GM23338 (cell line): Measurements from ENCODE around the gene PLIN5. TPM values are rescaled to one million over a fixed set of nuclear protein-coding genes. Genes with fewer than 3 reads are reported as not detected.

ENCODE experiments used
- ATAC-seq: fragments of 200-7000 bp; cut with Tn5 transposase; 3 replicates; pipeline ENCODE4 v1.9.1; 2020
- DNase-seq: peaks from one replicate; pipeline ENCODE4 v3.0.0-alpha.2; 2015; ENCODE audit warnings: low spot score
- H2AFZ ChIP-seq: fragments of 200-600 bp; sonication (generic); 2 replicates; pipeline ENCODE4 v1.8.0; 2016; ENCODE audit warnings: antibody characterized with exemption, mild to moderate bottlenecking, moderate library complexity
- H3F3A ChIP-seq: fragments of 200-600 bp; sonication (generic); replicated peaks from 2 replicates; pipeline ENCODE4 v1.8.0; 2017; ENCODE audit warnings: antibody characterized with exemption, mixed run types, low read depth
- H3K27ac ChIP-seq: fragments of 200-600 bp; sonication (generic); 2 replicates; pipeline ENCODE4 v1.6.1; 2016; ENCODE audit warnings: low read depth
- H3K27me3 ChIP-seq: fragments of 200-600 bp; sonication (generic); 2 replicates; pipeline ENCODE4 v1.8.0; 2016; ENCODE audit warnings: mild to moderate bottlenecking, mixed run types, moderate library complexity; ENCODE audit not compliant: insufficient read depth
- H3K36me3 ChIP-seq: fragments of 200-600 bp; sonication (generic); 2 replicates; pipeline ENCODE4 v1.8.0; 2016; ENCODE audit warnings: mild to moderate bottlenecking; ENCODE audit not compliant: insufficient read depth
- H3K4me1 ChIP-seq: fragments of 200-600 bp; sonication (generic); 2 replicates; pipeline ENCODE4 v1.8.0; 2016; ENCODE audit warnings: mild to moderate bottlenecking, moderate library complexity; ENCODE audit not compliant: insufficient read depth
- H3K4me2 ChIP-seq: fragments of 200-600 bp; sonication (generic); 2 replicates; pipeline ENCODE4 v1.7.1; 2017; ENCODE audit warnings: mixed run types
- H3K4me3 ChIP-seq: fragments of 200-600 bp; sonication (generic); 2 replicates; pipeline ENCODE4 v1.6.1; 2016; ENCODE audit warnings: mixed run types
- H3K79me2 ChIP-seq: fragments of 200-600 bp; sonication (generic); replicated peaks from 2 replicates; pipeline ENCODE4 v1.8.0; 2017; ENCODE audit warnings: mild to moderate bottlenecking; ENCODE audit not compliant: insufficient read depth
- H3K9me2 ChIP-seq: fragments of 200-600 bp; sonication (generic); 2 replicates; pipeline ENCODE4 v1.8.0; 2017; ENCODE audit not compliant: insufficient read depth
- H4K20me1 ChIP-seq: fragments of 200-600 bp; sonication (generic); replicated peaks from 2 replicates; pipeline ENCODE4 v1.8.0; 2017; ENCODE audit warnings: mild to moderate bottlenecking; ENCODE audit not compliant: insufficient read depth
- H3K27ac Mint-ChIP-seq: 2 replicates; pipeline ENCODE4 v1.8.0; 2020; ENCODE audit warnings: inconsistent platforms, mild to moderate bottlenecking, moderate library complexity, mixed read lengths
- H3K27me3 Mint-ChIP-seq: 3 replicates; pipeline ENCODE4 v1.8.0; 2022; ENCODE audit warnings: low read depth, mild to moderate bottlenecking, moderate library complexity, mixed read lengths, inconsistent platforms; ENCODE audit not compliant: insufficient read depth, poor library complexity
- H3K36me3 Mint-ChIP-seq: 3 replicates; pipeline ENCODE4 v1.8.0; 2021; ENCODE audit warnings: low read depth, mild to moderate bottlenecking, inconsistent platforms, moderate library complexity, mixed read lengths
- H3K4me1 Mint-ChIP-seq: 3 replicates; pipeline ENCODE4 v1.8.0; 2020; ENCODE audit warnings: mild to moderate bottlenecking, inconsistent platforms, mixed read lengths
- H3K4me3 Mint-ChIP-seq: 3 replicates; pipeline ENCODE4 v1.8.0; 2021; ENCODE audit warnings: moderate library complexity, mild to moderate bottlenecking, inconsistent platforms, mixed read lengths
- H3K9me3 Mint-ChIP-seq: 3 replicates; pipeline ENCODE4 v1.8.0; 2020; ENCODE audit warnings: moderate library complexity, mild to moderate bottlenecking, inconsistent platforms, mixed read lengths
- EZH2 ChIP-seq: fragments of 200-600 bp; sonication (generic); IDR thresholded peaks from one replicate; pipeline ENCODE4 v1.8.0; 2017; ENCODE audit warnings: antibody characterized with exemption, mild to moderate bottlenecking, low read depth; ENCODE audit not compliant: unreplicated experiment
- EZH2phosphoT487 ChIP-seq: fragments of 200-600 bp; sonication (generic); IDR thresholded peaks from one replicate; pipeline ENCODE4 v1.8.1; 2018; ENCODE audit warnings: antibody characterized with exemption; ENCODE audit not compliant: unreplicated experiment
- JUNB ChIP-seq: IDR thresholded peaks from one replicate; pipeline ENCODE4 v1.6.1; 2016; ENCODE audit warnings: antibody characterized with exemption; ENCODE audit not compliant: unreplicated experiment
- NANOG ChIP-seq: IDR thresholded peaks from 2 replicates; pipeline ENCODE4 v1.6.1; 2016; ENCODE audit warnings: antibody characterized with exemption, borderline replicate concordance
- POLR2AphosphoS5 ChIP-seq: IDR thresholded peaks from 2 replicates; pipeline ENCODE4 v1.6.1; 2016; ENCODE audit warnings: antibody characterized with exemption, low read depth
- STAT1 ChIP-seq: IDR thresholded peaks from one replicate; pipeline ENCODE4 v1.6.1; 2016; ENCODE audit warnings: antibody characterized with exemption; ENCODE audit not compliant: unreplicated experiment
- ZNF114 ChIP-seq: fragments of 250-450 bp; sonication (Bioruptor Pico); IDR thresholded peaks from 2 replicates; pipeline ENCODE4 v1.5.0; 2020; ENCODE audit warnings: mild to moderate bottlenecking, moderate library complexity
- polyA plus RNA-seq: library from polyadenylated mRNA; unstranded; fragments of >200 nt; fragmentation: Nextera tagmentation; extraction: Ambion mirVana; gene quantifications from 2 replicates; pipeline ENCODE4 v1.2.1, GENCODE V29; 2016
- total RNA-seq: library from RNA; depleted of rRNA; stranded (reverse); fragments of >200 nt; shearing (Covaris generic); gene quantifications from 2 replicates; pipeline ENCODE4 v1.2.3, GENCODE V29; 2014
- TF ChIP-seq, protein P1 (sequence below), 2 experiments: fragments of 200-600 bp in 1 of 2; sonication (generic) in 1 of 2; conservative IDR thresholded peaks; 2 replicates each; pipeline versions ENCODE4 v1.5.1 to v1.6.1; 2016 to 2017; ENCODE audit warnings: antibody characterized with exemption in 2 of 2, low read depth in 2 of 2, mild to moderate bottlenecking in 2 of 2, moderate library complexity in 1 of 2
- TF ChIP-seq, protein P2 (sequence below): IDR thresholded peaks from 2 replicates; pipeline ENCODE4 v1.6.1; 2016; ENCODE audit warnings: antibody characterized with exemption
- TF ChIP-seq, protein P3 (sequence below): fragments of 250-450 bp; sonication (Bioruptor Pico); IDR thresholded peaks from 2 replicates; pipeline ENCODE4 v1.5.0; 2020; ENCODE audit warnings: mild to moderate bottlenecking, moderate library complexity

PLIN5 gene
- total and polyA plus RNA-seq, 2 experiments from 2014 or later, result 1.9 to 3.5 TPM

DNA sequence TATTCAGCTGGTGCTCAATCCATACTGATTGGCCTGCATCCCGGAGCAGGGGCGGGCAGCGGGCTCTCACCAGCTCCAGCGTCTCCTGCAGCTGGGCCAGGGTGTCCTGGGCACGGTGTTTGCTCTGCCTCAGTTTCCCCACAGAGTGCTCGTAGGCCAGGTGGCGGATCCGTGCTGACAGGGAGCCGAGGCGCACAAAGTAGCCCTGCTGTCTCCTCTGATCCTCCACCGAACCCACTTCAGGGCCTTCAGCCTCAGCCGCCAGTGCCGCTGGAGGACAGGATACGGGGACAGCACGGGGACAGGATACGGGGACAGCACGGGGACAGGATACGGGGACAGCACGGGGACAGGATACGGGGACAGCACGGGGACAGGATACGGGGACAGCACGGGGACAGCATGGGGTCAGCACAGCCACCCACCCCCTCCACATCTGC lies 9.4 kb downstream of the PLIN5 start:
- Histone ChIP-seq H3K4me1 (no peaks in the 10 kb centered on the region), H3K4me2 (no peak overlapping the region), H2AFZ (no peak overlapping the region), H3K9me2 (no peaks in the 10 kb centered on the region), H3F3A (no peaks in the 10 kb centered on the region), H3K79me2 (no peaks in the 10 kb centered on the region), H4K20me1 (no peaks in the 10 kb centered on the region; the same call in 1 of the 2 replicates), H3K27me3 (0 out of 2 replicates have a peak, but pooled peaks cover 6% of the 10 kb centered on the region), H3K36me3 (no peaks in the 10 kb centered on the region), H3K27ac (no peak overlapping the region), H3K4me3 (no peak overlapping the region)
- no peak overlapping the region for H3K27ac Mint-ChIP-seq
- no peaks in the 10 kb centered on the region for H3K36me3 Mint-ChIP-seq
- peaks cover 12% of the 10 kb centered on the region for H3K27me3 Mint-ChIP-seq
- TF ChIP-seq JUNB (no peak), EZH2phosphoT487 (no peak), STAT1 (no peak), NANOG (no peak), EZH2 (no peak), ZNF114 (no peak), POLR2AphosphoS5 (no peak)
- TF ChIP-seq, protein P1, sequence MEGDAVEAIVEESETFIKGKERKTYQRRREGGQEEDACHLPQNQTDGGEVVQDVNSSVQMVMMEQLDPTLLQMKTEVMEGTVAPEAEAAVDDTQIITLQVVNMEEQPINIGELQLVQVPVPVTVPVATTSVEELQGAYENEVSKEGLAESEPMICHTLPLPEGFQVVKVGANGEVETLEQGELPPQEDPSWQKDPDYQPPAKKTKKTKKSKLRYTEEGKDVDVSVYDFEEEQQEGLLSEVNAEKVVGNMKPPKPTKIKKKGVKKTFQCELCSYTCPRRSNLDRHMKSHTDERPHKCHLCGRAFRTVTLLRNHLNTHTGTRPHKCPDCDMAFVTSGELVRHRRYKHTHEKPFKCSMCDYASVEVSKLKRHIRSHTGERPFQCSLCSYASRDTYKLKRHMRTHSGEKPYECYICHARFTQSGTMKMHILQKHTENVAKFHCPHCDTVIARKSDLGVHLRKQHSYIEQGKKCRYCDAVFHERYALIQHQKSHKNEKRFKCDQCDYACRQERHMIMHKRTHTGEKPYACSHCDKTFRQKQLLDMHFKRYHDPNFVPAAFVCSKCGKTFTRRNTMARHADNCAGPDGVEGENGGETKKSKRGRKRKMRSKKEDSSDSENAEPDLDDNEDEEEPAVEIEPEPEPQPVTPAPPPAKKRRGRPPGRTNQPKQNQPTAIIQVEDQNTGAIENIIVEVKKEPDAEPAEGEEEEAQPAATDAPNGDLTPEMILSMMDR (conservative IDR thresholded peaks at IDR 0.05; ENCODE audit: low read depth in 2 of 2), result no peak
- TF ChIP-seq, protein P2, sequence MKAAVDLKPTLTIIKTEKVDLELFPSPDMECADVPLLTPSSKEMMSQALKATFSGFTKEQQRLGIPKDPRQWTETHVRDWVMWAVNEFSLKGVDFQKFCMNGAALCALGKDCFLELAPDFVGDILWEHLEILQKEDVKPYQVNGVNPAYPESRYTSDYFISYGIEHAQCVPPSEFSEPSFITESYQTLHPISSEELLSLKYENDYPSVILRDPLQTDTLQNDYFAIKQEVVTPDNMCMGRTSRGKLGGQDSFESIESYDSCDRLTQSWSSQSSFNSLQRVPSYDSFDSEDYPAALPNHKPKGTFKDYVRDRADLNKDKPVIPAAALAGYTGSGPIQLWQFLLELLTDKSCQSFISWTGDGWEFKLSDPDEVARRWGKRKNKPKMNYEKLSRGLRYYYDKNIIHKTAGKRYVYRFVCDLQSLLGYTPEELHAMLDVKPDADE, result no peak
- TF ChIP-seq, protein P3, sequence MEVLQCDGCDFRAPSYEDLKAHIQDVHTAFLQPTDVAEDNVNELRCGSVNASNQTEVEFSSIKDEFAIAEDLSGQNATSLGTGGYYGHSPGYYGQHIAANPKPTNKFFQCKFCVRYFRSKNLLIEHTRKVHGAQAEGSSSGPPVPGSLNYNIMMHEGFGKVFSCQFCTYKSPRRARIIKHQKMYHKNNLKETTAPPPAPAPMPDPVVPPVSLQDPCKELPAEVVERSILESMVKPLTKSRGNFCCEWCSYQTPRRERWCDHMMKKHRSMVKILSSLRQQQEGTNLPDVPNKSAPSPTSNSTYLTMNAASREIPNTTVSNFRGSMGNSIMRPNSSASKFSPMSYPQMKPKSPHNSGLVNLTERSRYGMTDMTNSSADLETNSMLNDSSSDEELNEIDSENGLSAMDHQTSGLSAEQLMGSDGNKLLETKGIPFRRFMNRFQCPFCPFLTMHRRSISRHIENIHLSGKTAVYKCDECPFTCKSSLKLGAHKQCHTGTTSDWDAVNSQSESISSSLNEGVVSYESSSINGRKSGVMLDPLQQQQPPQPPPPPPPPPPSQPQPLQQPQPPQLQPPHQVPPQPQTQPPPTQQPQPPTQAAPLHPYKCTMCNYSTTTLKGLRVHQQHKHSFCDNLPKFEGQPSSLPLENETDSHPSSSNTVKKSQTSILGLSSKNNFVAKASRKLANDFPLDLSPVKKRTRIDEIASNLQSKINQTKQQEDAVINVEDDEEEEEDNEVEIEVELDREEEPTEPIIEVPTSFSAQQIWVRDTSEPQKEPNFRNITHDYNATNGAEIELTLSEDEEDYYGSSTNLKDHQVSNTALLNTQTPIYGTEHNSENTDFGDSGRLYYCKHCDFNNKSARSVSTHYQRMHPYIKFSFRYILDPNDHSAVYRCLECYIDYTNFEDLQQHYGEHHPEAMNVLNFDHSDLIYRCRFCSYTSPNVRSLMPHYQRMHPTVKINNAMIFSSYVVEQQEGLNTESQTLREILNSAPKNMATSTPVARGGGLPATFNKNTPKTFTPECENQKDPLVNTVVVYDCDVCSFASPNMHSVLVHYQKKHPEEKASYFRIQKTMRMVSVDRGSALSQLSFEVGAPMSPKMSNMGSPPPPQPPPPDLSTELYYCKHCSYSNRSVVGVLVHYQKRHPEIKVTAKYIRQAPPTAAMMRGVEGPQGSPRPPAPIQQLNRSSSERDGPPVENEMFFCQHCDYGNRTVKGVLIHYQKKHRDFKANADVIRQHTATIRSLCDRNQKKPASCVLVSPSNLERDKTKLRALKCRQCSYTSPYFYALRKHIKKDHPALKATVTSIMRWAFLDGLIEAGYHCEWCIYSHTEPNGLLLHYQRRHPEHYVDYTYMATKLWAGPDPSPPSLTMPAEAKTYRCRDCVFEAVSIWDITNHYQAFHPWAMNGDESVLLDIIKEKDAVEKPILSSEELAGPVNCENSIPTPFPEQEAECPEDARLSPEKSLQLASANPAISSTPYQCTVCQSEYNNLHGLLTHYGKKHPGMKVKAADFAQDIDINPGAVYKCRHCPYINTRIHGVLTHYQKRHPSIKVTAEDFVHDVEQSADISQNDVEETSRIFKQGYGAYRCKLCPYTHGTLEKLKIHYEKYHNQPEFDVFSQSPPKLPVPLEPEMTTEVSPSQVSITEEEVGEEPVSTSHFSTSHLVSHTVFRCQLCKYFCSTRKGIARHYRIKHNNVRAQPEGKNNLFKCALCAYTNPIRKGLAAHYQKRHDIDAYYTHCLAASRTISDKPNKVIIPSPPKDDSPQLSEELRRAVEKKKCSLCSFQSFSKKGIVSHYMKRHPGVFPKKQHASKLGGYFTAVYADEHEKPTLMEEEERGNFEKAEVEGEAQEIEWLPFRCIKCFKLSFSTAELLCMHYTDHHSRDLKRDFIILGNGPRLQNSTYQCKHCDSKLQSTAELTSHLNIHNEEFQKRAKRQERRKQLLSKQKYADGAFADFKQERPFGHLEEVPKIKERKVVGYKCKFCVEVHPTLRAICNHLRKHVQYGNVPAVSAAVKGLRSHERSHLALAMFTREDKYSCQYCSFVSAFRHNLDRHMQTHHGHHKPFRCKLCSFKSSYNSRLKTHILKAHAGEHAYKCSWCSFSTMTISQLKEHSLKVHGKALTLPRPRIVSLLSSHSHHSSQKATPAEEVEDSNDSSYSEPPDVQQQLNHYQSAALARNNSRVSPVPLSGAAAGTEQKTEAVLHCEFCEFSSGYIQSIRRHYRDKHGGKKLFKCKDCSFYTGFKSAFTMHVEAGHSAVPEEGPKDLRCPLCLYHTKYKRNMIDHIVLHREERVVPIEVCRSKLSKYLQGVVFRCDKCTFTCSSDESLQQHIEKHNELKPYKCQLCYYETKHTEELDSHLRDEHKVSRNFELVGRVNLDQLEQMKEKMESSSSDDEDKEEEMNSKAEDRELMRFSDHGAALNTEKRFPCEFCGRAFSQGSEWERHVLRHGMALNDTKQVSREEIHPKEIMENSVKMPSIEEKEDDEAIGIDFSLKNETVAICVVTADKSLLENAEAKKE (CRISPR knock-in tag), result no peak
- no peak for DNase-seq
- ATAC-seq, result no peak; the same call in 2 of the 3 replicates
- no peak overlapping the region for H3K4me3 Mint-ChIP-seq
- no peaks in the 10 kb centered on the region for H3K9me3 Mint-ChIP-seq
- no peaks in the 10 kb centered on the region for H3K4me1 Mint-ChIP-seq
